Pancreas (tissue), 10 donors: ENCODE measurements around the gene ZNF408. TPM values are rescaled to one million over a fixed set of nuclear protein-coding genes. Genes with fewer than 3 reads are reported as not detected.

Source experiments
- ATAC-seq, 4 donors: fragments of 200-7000 bp; cut with Tn5 transposase; one replicate each; pipeline versions ENCODE4 v1.8.0 to v1.9.1; 2020; ENCODE audit warnings: mild to moderate bottlenecking in 4 of 4, moderate library complexity in 4 of 4
- DNase-seq, 6 donors: peaks; one replicate each; pipeline ENCODE4 v3.0.0-alpha.2; 2020
- FAIRE-seq: peaks from 2 replicates; lab custom pipeline; 2012; peaks lifted over from hg19 to GRCh38; lab: Jason Lieb, UNC
- H3K27ac ChIP-seq, 4 donors: fragments of 200-600 bp; sonication (generic); 1 replicate in 3 of 4; 2 replicates in 1 of 4; pipeline versions ENCODE4 v1.5.0 to v1.8.0; 2020
- H3K27me3 ChIP-seq, 4 donors: fragments of 200-600 bp; one replicate each; pipeline ENCODE4 v1.8.0; 2021
- H3K36me3 ChIP-seq, 3 donors: fragments of 200-600 bp; sonication (generic) in 1 of 3; one replicate each; pipeline versions ENCODE4 v1.5.0 to v1.8.0; 2020 to 2021
- H3K4me1 ChIP-seq, 3 donors: fragments of 200-600 bp; one replicate each; pipeline ENCODE4 v1.8.0; 2021
- H3K4me3 ChIP-seq, 4 donors: fragments of 200-600 bp; sonication (generic) in 2 of 4; one replicate each; pipeline versions ENCODE4 v1.5.0 to v1.8.0; 2020 to 2021
- H3K9me3 ChIP-seq, 4 donors: fragments of 200-600 bp; one replicate each; pipeline ENCODE4 v1.8.0; 2021
- WGBS, 2 donors: extraction: QIAGEN DNeasy Blood & Tissue Kit; methylation state at CpG; one replicate each; pipeline ENCODE4 v1.1.7; 2013; 5-methylcytosine and 5-hydroxymethylcytosine counted together
- intact Hi-C, 3 donors: fragments of 100-400 bp; cut with DNase I; formaldehyde crosslinking; loops; one replicate each; pipeline versions ENCODE4 v1.11.1 to v1.14.2; 2022
- polyA plus RNA-seq, 2 donors: library from polyadenylated mRNA; stranded (reverse); fragments of 200-250 nt; gene quantifications; one replicate each; pipeline ENCODE4 v1.2.3, GENCODE V29; 2013
- total RNA-seq, 6 donors: library from RNA; stranded (reverse); fragmentation: NEBNext Ultra II Directional in 4 of 6; extraction: Animal tissue kit (Norgen Biotek cat#: 25700) in 4 of 6; gene quantifications; one replicate each; pipeline versions ENCODE4 v1.2.1 to v1.2.4, GENCODE V29; 2021 to 2023
- TF ChIP-seq, protein P1 (sequence below), 4 donors: fragments of 200-600 bp; sonication (generic) in 3 of 4; IDR thresholded peaks; one replicate each; pipeline versions ENCODE4 v1.5.0 to v1.8.0; 2021; ENCODE audit warnings: antibody characterized with exemption in 4 of 4
- donor health status: healthy with polysubstance abuse.
- donor health status: DM: no; HTN: no; CAD: no; lungs with moderate emphysema.
- donor health status: DM: no; HTN: no; CAD: no.
- donor health status: control.
- donor health status: control.
- donor health status: Bipolar disorder and iron deficiency.
- donor health status: DM: yes; HTN: yes; CAD: no.
- donor health status: DM: no; HTN: no; CAD: no.
- donor health status: DM: no; HTN: no; CAD: no.
- donor health status: DM: yes; HTN: yes; CAD: no.

The ZNF408 gene
- total and polyA plus RNA-seq, 8 donors, result 2.8 to 7.8 (median 4.7) TPM

DNA sequence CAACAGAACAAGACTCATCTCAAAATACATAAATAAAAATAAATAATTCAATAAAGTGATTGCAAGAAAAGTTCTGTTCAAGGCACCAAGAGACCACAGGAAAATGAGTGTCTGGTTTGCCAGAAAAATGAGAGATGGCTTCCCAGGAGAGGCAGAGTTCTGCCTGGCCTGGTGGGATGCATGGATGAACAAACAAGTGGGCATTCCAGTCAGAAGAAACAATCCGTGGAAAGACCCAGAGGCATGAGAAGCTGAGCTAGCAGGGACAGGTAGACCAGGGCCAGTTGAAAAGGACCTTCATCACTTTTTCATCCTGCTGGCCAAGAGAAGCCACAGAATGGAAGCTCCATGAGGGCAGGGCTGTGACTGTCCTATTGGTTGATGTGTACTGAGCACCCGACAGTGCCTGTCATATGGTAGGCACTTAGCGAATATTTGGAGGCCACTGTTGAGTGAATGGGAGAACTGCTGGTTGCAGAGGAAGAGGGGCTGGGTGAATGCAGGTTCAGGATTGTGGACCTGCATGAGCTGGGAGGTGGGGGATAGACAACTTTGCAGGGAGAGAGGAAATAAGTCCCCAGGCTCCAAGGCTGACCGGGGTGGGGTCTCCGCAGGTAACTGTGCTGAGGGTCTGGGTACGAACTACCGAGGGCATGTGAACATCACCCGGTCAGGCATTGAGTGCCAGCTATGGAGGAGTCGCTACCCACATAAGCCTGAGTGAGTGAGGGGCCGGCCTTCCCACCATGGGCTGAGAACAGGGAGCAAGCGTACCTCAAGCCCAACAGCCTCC lies 21.9 kb downstream of the ZNF408 start:
- H3K27ac ChIP-seq, result no peak overlapping the region
- no peaks in the 10 kb centered on the region for H3K27me3 ChIP-seq
- TF ChIP-seq, protein P1, sequence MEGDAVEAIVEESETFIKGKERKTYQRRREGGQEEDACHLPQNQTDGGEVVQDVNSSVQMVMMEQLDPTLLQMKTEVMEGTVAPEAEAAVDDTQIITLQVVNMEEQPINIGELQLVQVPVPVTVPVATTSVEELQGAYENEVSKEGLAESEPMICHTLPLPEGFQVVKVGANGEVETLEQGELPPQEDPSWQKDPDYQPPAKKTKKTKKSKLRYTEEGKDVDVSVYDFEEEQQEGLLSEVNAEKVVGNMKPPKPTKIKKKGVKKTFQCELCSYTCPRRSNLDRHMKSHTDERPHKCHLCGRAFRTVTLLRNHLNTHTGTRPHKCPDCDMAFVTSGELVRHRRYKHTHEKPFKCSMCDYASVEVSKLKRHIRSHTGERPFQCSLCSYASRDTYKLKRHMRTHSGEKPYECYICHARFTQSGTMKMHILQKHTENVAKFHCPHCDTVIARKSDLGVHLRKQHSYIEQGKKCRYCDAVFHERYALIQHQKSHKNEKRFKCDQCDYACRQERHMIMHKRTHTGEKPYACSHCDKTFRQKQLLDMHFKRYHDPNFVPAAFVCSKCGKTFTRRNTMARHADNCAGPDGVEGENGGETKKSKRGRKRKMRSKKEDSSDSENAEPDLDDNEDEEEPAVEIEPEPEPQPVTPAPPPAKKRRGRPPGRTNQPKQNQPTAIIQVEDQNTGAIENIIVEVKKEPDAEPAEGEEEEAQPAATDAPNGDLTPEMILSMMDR (IDR thresholded peaks at IDR 0.05), result no peak
- DNase-seq (no peak), FAIRE-seq (no peak), ATAC-seq (no peak)
- no peaks in the 10 kb centered on the region for H3K36me3 ChIP-seq
- intact Hi-C loops, result no loop called here
- no peak overlapping the region for H3K4me3 ChIP-seq
- peaks cover 0 to 4% (median 0%) of the 10 kb centered on the region in 3 donors for H3K4me1 ChIP-seq
- 88 to 90% methylated on average over 11 of the region's 11 CpGs for WGBS, 2 donors
- no peaks in the 10 kb centered on the region for H3K9me3 ChIP-seq

DNA sequence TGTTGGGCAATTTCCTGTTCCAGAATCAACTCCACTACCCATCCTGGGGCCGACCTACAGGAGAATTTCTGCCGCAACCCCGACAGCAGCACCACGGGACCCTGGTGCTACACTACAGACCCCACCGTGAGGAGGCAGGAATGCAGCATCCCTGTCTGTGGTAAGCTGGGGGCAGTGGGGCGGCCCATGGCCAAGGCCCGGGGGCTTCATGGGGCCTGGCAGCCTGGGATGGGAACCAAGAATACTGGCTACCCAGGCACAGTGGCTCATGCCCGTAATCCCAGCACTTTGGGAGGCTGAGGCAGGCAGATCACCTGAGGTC lies 22.5 kb downstream of the ZNF408 start:
- intact Hi-C loops, result no loop called here
- DNase-seq (no peak), FAIRE-seq (no peak), ATAC-seq (no peak)
- H3K27me3 ChIP-seq, result no peaks in the 10 kb centered on the region
- TF ChIP-seq, protein P1 (IDR thresholded peaks at IDR 0.05), result no peak
- no peaks in the 10 kb centered on the region for H3K9me3 ChIP-seq
- no peak overlapping the region for H3K4me3 ChIP-seq
- no peak overlapping the region for H3K27ac ChIP-seq
- 86 to 91% methylated on average over 5 to 8 of the region's 8 CpGs for WGBS, 2 donors
- no peaks in the 10 kb centered on the region for H3K4me1 ChIP-seq
- no peaks in the 10 kb centered on the region for H3K36me3 ChIP-seq

DNA sequence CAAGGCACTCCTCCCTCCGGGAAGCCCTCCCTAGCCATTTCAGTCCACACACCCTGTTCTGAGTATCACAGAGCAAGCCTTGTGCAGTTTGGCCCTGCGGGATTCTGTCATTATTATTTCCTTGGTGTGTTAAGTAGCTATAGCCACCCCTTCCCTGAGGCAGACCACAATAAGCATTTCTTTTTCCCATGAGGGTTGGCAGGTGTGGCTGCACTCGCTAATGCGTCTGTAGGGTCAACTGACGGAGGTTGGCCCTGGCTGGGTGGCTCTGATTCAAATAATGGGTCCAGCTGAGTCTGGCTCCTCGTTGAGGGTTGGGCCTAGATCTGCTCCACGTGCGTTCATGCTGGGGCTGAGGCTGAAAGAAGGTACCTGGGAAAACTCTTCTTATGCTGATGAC lies 23.3 kb downstream of the ZNF408 start:
- Histone ChIP-seq H3K27me3 (no peaks in the 10 kb centered on the region), H3K9me3 (no peaks in the 10 kb centered on the region), H3K27ac (no peak overlapping the region), H3K4me3 (no peak overlapping the region), H3K4me1 (no peaks in the 10 kb centered on the region), H3K36me3 (no peaks in the 10 kb centered on the region)
- no peak for DNase-seq
- intact Hi-C loops, result no loop called here
- no peak for FAIRE-seq
- no peak for ATAC-seq
- TF ChIP-seq, protein P1 (IDR thresholded peaks at IDR 0.05), result no peak
- WGBS, 2 donors, result 63 to 66% methylated on average over 8 of the region's 8 CpGs

DNA sequence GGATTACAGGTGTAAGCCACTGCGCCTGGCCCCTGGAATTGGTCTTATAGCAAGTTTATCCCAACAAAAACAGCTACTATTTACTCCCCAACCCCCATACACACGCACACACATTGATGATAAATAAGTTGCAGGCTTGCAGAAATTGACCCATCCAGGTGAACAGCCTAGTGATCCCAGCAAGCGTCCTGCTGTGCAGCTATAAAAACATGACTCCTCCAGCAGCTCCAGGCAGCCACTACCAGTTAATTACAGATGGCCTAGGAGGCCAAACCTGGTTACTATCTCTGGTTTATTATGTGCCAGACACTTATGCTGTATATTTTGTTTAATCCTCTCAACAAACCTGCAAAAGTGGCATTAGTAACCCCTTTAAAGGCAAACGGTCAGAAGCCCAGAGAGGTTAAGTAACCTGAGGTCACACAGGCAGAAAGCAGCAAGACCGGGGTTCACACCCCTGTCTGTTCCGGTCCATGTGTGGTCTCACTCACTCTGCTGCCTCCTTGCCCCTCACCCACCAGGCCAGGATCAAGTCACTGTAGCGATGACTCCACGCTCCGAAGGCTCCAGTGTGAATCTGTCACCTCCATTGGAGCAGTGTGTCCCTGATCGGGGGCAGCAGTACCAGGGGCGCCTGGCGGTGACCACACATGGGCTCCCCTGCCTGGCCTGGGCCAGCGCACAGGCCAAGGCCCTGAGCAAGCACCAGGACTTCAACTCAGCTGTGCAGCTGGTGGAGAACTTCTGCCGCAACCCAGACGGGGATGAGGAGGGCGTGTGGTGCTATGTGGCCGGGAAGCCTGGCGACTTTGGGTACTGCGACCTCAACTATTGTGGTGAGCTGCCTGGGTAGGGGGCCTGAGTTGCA lies 24.7 kb downstream of the ZNF408 start:
- 86 to 87% methylated on average over 19 of the region's 19 CpGs for WGBS, 2 donors
- H3K9me3 ChIP-seq, result no peaks in the 10 kb centered on the region
- no peak overlapping the region for H3K27ac ChIP-seq
- H3K4me3 ChIP-seq, result no peak overlapping the region
- H3K4me1 ChIP-seq, result no peaks in the 10 kb centered on the region
- FAIRE-seq (no peak), ATAC-seq (no peak), DNase-seq (no peak)
- H3K27me3 ChIP-seq, result no peaks in the 10 kb centered on the region
- H3K36me3 ChIP-seq, result no peaks in the 10 kb centered on the region
- intact Hi-C loops, result loop anchor here in 1 of 3 donors (2.0 kb wide), 1 partner anchor 45 kb away; no protein-coding TSS in a partner anchor
- TF ChIP-seq, protein P1 (IDR thresholded peaks at IDR 0.05), result no peak
